ENCODE data around the gene C14orf119.

The C14orf119 gene

DNA sequence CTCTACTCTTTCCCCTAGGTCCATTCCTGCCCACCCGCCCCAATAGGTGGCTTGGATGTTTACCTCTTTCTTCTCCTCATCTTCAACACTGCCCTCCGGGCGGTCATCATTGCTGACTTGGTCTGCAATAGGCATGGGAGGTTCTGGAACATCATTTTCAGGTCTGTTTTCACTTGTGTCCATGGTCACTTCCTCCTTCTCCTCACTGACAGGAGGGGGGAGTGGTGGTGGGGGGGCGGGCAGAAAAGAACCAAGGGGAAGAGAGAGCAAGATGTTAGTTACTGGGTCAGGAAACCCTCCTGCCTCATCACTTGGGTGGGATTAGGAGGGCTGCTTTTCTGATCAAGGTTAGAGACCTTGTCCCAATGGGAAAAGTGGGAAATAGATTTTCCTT is 25.9 kb upstream of the C14orf119 start:
- TF ChIP-seq, protein P1, sequence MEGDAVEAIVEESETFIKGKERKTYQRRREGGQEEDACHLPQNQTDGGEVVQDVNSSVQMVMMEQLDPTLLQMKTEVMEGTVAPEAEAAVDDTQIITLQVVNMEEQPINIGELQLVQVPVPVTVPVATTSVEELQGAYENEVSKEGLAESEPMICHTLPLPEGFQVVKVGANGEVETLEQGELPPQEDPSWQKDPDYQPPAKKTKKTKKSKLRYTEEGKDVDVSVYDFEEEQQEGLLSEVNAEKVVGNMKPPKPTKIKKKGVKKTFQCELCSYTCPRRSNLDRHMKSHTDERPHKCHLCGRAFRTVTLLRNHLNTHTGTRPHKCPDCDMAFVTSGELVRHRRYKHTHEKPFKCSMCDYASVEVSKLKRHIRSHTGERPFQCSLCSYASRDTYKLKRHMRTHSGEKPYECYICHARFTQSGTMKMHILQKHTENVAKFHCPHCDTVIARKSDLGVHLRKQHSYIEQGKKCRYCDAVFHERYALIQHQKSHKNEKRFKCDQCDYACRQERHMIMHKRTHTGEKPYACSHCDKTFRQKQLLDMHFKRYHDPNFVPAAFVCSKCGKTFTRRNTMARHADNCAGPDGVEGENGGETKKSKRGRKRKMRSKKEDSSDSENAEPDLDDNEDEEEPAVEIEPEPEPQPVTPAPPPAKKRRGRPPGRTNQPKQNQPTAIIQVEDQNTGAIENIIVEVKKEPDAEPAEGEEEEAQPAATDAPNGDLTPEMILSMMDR (IDR thresholded peaks at IDR 0.05; ENCODE audit: extremely low read depth, insufficient read depth, missing control alignments): no peak
- in situ Hi-C loops (cut with MboI; ENCODE audit: low pct_unique_long_range_greater_than_20kb, low sequenced_read_pairs, unreplicated experiment): no loop called here

DNA sequence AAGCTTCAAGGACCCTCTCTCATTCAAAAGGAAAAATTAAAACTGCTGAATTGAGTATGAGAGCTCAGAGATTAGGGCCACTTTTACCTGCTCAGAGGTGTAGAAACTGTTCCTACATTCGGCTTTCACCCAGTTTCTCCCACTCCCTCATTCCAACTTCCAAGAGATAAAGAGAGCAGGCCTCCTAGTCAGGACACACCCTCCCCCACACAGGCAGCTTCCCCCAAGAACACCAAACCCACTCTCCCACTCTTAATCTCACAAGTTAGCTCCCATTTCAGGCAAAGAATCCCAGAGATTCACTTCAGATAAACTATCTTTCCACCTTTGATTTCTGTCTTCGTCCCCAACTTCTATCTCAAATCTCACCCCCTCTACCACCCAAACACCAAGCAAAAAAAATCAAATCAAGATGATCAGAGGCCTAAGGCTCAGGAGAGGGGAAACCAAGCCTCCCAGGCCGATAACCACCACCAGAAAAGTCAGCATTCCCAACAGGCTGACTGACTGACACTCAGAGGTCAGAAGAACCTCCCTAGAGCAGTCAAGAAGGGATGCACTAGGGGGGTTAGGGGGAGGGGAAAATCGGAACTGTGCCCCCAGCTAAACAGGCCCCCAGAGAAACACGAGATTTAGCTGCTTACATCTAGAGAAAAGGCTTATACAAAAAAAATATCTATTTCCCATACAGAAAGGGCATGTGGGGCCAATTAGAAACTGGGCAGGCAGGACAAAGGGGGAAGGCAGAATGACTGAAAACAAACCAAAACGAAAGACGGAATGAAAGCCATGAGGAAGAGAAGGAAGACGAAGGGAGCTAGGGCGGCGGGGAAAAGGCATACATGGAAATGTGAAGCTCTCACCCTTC is 24.8 kb upstream of the C14orf119 start:
- TF ChIP-seq, protein P1 (IDR thresholded peaks at IDR 0.05; ENCODE audit: extremely low read depth, insufficient read depth, missing control alignments): no peak
- DNase-seq (ENCODE audit: low spot score): peak; percentile 11
- in situ Hi-C loops (cut with MboI; ENCODE audit: low pct_unique_long_range_greater_than_20kb, low sequenced_read_pairs, unreplicated experiment): no loop called here

More for the DNA sequence above, 25.9 kb upstream of the C14orf119 start:
- no peak for DNase-seq (ENCODE audit: low spot score)

DNA sequence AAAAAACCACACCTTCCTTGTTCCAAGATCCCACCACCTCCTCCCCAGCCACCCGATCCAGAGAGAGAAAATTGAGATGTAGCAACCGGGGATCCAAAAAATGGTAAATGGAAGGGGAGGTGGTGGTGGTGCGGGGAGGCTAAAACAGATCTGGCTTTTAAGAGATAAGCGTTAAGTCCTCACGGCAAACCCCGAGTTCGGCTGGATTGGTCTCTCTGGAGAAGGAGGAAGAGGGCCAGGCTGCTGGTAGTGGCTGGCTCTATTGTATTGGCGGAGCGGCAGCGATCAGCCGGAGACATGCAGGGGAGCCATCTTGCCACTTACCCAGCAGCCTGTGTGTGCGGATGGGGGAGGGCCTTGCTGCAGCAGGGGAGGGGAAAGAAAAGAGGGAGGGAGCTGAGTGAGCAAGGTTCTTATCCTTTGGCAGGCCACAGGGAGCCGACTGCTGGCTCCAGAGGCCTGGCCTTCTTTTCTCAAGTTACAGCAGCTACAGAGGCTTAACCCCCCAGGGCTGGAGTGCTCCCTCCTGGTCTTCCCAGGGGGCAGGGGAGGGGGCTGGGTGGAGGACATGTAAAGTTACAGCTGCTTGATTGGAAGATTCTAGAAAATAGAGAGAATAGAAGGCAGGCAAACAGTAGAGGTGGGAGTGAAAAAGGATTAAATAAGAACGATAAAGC is 23.9 kb upstream of the C14orf119 start:
- TF ChIP-seq, protein P1 (IDR thresholded peaks at IDR 0.05; ENCODE audit: extremely low read depth, insufficient read depth, missing control alignments): no peak
- peak; percentile 87 for DNase-seq (ENCODE audit: low spot score)
- in situ Hi-C loops (cut with MboI; ENCODE audit: low pct_unique_long_range_greater_than_20kb, low sequenced_read_pairs, unreplicated experiment): no loop called here

DNA sequence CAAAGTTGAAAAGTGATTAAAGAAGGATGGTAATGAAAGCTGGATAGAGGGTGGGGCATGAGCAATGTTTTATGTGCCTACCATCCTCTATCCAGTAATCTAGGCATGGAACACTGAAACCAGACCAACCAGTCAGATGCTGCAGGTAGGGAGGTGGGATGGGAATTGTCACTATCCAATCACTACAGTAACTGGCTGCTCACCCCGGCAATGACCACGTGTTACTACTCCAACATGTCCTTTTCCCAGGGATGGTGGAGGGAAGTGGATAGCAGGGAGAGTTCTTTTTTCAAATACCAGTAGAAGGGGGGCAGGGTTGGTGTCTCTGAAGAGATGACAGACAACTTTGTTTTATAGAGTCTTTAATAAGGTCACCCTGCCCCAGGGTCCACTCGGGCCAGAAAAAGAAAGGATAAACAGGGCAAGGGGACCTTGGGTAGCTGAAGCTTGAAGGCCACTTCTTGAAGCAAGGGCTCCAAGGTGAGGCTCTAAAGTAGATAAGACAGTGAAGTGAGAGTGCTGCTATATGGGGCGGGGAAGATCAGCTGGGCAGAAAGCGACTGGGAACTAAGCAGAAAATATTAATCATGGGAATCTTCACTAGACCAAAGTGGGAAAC is 23.3 kb upstream of the C14orf119 start:
- no peak for DNase-seq (ENCODE audit: low spot score)
- TF ChIP-seq, protein P1 (IDR thresholded peaks at IDR 0.05; ENCODE audit: extremely low read depth, insufficient read depth, missing control alignments): no peak
- in situ Hi-C loops (cut with MboI; ENCODE audit: low pct_unique_long_range_greater_than_20kb, low sequenced_read_pairs, unreplicated experiment): no loop called here

DNA sequence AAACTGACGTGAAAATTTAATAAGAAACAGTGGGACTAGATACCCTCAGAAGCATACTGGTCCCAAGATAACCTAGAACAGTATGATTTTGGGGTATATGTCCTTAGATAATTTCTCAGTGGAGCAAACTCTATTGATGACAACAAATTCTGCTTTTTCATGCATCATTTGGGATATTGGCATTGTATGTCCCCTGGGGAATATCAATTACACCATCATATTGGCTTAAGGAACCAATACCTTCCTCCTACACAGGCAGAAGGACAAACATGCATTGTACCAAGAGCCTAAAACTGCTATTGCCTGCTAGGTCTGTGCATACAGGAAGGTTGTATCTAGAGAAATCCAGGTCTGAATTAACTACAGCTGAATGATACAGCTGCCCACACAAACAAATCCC is 20.4 kb upstream of the C14orf119 start:
- DNase-seq (ENCODE audit: low spot score): no peak
- in situ Hi-C loops (cut with MboI; ENCODE audit: low pct_unique_long_range_greater_than_20kb, low sequenced_read_pairs, unreplicated experiment): no loop called here
- TF ChIP-seq, protein P1 (IDR thresholded peaks at IDR 0.05; ENCODE audit: extremely low read depth, insufficient read depth, missing control alignments): no peak

DNA sequence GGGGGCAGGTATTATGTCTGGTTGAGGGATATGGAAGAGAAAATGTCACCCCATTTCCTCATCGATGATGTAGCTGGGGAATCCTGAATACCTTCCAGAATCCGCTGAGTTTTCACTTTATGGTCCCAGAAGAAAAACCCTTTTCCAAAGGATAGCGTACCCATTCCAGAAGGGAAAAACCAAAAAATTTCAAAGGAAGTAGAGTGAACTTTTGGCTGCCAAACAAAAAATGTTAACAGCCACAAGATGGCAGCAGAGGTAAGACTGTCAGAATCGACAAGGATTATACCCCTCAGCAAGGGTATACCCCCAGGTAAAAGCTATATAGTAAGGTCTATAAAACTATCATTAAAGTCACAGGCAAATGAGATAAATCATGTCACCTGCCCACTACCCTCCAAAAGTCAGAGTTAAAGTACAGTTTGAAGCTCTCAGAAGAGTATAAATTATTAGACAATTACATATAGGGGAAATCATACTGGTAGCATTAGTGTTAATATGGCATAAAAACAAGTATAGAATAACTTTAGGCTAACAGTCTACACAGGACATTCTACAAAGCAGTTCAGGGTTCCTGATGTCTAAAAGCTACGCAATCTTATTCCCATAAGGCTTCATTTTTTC is 18.4 kb upstream of the C14orf119 start:
- TF ChIP-seq, protein P1 (IDR thresholded peaks at IDR 0.05; ENCODE audit: extremely low read depth, insufficient read depth, missing control alignments): peak; percentile 59
- no peak for DNase-seq (ENCODE audit: low spot score)
- in situ Hi-C loops (cut with MboI; ENCODE audit: low pct_unique_long_range_greater_than_20kb, low sequenced_read_pairs, unreplicated experiment): no loop called here
